ENCODE measurements around the gene CP. TPM values are rescaled to one million over a fixed set of nuclear protein-coding genes. Genes with fewer than 3 reads are reported as not detected.

CP gene
- total and polyA plus RNA-seq, 2 of the 13 experiments (the other 11 are each of a cell fraction or from before 2014, with no cell fraction given), result 42.6 to 789 TPM

DNA sequence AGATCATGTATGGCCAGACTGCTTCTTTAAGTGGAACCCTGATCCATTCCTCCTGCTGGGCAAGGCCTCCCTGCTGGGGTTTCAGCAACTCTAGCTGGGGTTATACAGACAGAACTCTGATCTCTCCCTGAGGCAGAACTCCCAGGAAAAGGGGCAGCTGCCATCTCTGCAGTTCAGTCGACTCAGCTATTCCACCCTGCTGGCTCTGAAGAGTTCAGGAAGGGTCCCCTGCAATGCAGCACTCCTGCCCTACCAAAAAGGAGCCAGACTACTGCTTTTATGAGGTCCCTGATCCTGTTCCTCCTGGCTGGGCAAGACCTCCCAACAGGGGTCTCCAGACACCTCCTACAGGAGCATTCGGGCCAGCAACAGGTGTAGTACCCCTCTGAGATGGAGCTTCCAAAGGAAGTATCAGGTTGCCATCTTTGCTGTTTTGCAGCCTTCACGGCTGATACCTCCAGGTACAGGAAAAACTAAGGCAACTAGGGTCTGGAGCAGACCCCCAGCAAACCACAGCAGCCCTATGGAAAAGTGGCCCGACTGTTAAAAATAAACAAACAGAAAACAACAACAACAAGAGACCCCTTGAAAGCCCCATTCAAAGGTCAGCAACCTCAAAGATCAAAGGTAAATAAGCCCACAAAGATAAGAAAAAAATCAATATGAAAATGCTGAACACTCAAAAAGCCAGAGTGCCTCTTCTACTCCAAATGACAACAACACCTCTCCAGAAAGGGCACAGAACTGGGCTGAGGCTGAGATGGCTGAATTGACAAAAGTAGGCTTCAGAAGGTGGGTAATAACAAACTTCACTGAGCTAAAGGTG lies 14.2 kb upstream of the CP start (continued):
- TF ChIP-seq, protein P1, sequence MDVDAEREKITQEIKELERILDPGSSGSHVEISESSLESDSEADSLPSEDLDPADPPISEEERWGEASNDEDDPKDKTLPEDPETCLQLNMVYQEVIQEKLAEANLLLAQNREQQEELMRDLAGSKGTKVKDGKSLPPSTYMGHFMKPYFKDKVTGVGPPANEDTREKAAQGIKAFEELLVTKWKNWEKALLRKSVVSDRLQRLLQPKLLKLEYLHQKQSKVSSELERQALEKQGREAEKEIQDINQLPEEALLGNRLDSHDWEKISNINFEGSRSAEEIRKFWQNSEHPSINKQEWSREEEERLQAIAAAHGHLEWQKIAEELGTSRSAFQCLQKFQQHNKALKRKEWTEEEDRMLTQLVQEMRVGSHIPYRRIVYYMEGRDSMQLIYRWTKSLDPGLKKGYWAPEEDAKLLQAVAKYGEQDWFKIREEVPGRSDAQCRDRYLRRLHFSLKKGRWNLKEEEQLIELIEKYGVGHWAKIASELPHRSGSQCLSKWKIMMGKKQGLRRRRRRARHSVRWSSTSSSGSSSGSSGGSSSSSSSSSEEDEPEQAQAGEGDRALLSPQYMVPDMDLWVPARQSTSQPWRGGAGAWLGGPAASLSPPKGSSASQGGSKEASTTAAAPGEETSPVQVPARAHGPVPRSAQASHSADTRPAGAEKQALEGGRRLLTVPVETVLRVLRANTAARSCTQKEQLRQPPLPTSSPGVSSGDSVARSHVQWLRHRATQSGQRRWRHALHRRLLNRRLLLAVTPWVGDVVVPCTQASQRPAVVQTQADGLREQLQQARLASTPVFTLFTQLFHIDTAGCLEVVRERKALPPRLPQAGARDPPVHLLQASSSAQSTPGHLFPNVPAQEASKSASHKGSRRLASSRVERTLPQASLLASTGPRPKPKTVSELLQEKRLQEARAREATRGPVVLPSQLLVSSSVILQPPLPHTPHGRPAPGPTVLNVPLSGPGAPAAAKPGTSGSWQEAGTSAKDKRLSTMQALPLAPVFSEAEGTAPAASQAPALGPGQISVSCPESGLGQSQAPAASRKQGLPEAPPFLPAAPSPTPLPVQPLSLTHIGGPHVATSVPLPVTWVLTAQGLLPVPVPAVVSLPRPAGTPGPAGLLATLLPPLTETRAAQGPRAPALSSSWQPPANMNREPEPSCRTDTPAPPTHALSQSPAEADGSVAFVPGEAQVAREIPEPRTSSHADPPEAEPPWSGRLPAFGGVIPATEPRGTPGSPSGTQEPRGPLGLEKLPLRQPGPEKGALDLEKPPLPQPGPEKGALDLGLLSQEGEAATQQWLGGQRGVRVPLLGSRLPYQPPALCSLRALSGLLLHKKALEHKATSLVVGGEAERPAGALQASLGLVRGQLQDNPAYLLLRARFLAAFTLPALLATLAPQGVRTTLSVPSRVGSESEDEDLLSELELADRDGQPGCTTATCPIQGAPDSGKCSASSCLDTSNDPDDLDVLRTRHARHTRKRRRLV (CRISPR knock-in tag; IDR thresholded peaks at IDR 0.05), result no peak
- TF ChIP-seq ELF4 (CRISPR knock-in tag; IDR thresholded peaks at IDR 0.05; ENCODE audit: borderline replicate concordance), result peak; percentile 44; the same call in 1 of the 2 replicates
- TF ChIP-seq, protein P2, sequence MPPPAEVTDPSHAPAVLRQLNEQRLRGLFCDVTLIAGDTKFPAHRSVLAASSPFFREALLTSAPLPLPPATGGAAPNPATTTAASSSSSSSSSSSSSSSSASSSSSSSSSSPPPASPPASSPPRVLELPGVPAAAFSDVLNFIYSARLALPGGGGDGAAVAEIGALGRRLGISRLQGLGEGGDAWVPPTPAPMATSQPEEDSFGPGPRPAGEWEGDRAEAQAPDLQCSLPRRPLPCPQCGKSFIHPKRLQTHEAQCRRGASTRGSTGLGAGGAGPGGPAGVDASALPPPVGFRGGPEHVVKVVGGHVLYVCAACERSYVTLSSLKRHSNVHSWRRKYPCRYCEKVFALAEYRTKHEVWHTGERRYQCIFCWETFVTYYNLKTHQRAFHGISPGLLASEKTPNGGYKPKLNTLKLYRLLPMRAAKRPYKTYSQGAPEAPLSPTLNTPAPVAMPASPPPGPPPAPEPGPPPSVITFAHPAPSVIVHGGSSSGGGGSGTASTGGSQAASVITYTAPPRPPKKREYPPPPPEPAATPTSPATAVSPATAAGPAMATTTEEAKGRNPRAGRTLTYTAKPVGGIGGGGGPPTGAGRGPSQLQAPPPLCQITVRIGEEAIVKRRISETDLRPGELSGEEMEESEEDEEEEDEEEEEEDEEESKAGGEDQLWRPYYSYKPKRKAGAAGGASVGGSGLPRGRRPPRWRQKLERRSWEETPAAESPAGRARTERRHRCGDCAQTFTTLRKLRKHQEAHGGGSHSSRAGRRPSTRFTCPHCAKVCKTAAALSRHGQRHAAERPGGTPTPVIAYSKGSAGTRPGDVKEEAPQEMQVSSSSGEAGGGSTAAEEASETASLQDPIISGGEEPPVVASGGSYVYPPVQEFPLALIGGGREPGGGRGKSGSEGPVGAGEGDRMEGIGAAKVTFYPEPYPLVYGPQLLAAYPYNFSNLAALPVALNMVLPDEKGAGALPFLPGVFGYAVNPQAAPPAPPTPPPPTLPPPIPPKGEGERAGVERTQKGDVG (CRISPR knock-in tag; IDR thresholded peaks at IDR 0.05; ENCODE audit: borderline replicate concordance), result 0 out of 2 replicates have a peak, but pooled peaks have one; percentile 29
- peak; percentile 38; the same call in 1 of the 2 replicates for TF ChIP-seq IRF2 (CRISPR knock-in tag; IDR thresholded peaks at IDR 0.05)
- 0 out of 2 replicates have a peak, but pooled peaks have one; percentile 39 for TF ChIP-seq ZBTB8A (CRISPR knock-in tag; IDR thresholded peaks at IDR 0.05; ENCODE audit: borderline replicate concordance, low read depth)
- 0 out of 2 replicates have a peak, but pooled peaks have one; percentile 53 for TF ChIP-seq ZKSCAN8 (CRISPR knock-in tag; IDR thresholded peaks at IDR 0.05; ENCODE audit: borderline replicate concordance)
- TF ChIP-seq, protein P3, sequence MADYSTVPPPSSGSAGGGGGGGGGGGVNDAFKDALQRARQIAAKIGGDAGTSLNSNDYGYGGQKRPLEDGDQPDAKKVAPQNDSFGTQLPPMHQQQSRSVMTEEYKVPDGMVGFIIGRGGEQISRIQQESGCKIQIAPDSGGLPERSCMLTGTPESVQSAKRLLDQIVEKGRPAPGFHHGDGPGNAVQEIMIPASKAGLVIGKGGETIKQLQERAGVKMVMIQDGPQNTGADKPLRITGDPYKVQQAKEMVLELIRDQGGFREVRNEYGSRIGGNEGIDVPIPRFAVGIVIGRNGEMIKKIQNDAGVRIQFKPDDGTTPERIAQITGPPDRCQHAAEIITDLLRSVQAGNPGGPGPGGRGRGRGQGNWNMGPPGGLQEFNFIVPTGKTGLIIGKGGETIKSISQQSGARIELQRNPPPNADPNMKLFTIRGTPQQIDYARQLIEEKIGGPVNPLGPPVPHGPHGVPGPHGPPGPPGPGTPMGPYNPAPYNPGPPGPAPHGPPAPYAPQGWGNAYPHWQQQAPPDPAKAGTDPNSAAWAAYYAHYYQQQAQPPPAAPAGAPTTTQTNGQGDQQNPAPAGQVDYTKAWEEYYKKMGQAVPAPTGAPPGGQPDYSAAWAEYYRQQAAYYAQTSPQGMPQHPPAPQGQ (CRISPR knock-in tag; IDR thresholded peaks at IDR 0.05; ENCODE audit: borderline replicate concordance), result no peak
- peak; percentile 94 for TF ChIP-seq NR2F2 (IDR thresholded peaks at IDR 0.05; ENCODE audit: borderline replicate concordance, low read depth)
- TF ChIP-seq, protein P4, sequence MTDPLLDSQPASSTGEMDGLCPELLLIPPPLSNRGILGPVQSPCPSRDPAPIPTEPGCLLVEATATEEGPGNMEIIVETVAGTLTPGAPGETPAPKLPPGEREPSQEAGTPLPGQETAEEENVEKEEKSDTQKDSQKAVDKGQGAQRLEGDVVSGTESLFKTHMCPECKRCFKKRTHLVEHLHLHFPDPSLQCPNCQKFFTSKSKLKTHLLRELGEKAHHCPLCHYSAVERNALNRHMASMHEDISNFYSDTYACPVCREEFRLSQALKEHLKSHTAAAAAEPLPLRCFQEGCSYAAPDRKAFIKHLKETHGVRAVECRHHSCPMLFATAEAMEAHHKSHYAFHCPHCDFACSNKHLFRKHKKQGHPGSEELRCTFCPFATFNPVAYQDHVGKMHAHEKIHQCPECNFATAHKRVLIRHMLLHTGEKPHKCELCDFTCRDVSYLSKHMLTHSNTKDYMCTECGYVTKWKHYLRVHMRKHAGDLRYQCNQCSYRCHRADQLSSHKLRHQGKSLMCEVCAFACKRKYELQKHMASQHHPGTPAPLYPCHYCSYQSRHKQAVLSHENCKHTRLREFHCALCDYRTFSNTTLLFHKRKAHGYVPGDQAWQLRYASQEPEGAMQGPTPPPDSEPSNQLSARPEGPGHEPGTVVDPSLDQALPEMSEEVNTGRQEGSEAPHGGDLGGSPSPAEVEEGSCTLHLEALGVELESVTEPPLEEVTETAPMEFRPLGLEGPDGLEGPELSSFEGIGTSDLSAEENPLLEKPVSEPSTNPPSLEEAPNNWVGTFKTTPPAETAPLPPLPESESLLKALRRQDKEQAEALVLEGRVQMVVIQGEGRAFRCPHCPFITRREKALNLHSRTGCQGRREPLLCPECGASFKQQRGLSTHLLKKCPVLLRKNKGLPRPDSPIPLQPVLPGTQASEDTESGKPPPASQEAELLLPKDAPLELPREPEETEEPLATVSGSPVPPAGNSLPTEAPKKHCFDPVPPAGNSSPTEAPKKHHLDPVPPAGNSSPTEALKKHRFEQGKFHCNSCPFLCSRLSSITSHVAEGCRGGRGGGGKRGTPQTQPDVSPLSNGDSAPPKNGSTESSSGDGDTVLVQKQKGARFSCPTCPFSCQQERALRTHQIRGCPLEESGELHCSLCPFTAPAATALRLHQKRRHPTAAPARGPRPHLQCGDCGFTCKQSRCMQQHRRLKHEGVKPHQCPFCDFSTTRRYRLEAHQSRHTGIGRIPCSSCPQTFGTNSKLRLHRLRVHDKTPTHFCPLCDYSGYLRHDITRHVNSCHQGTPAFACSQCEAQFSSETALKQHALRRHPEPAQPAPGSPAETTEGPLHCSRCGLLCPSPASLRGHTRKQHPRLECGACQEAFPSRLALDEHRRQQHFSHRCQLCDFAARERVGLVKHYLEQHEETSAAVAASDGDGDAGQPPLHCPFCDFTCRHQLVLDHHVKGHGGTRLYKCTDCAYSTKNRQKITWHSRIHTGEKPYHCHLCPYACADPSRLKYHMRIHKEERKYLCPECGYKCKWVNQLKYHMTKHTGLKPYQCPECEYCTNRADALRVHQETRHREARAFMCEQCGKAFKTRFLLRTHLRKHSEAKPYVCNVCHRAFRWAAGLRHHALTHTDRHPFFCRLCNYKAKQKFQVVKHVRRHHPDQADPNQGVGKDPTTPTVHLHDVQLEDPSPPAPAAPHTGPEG (CRISPR knock-in tag; IDR thresholded peaks at IDR 0.05), result 0 out of 2 replicates have a peak, but pooled peaks have one; percentile 7
- 0 out of 2 replicates have a peak, but pooled peaks have one; percentile 42 for TF ChIP-seq ZNF354B (CRISPR knock-in tag; IDR thresholded peaks at IDR 0.05)

Data from HepG2 (cell line).